VCaP (cell line): ENCODE data around the gene CTNNA1.
"Not testable (repeated sequence)": the region's sequence is repeated elsewhere in the genome, so short reads cannot be mapped to it uniquely, and the experiment has no call there.

ENCODE experiments used
- H3K27ac ChIP-seq: fragments of 450-650 bp; 2 replicates; pipeline ENCODE4 v1.5.1; 2017
- CTCF ChIP-seq: fragments of 450-650 bp; conservative IDR thresholded peaks from 2 replicates; pipeline ENCODE4 v1.5.1; 2017; ENCODE audit warnings: mild to moderate bottlenecking, moderate library complexity

CTNNA1 gene

GRCh38 chr5:138725818-138726416 lies 27.3 kb upstream of the CTNNA1 start:
- peak overlapping the region; percentile 93 for H3K27ac ChIP-seq
- TF ChIP-seq CTCF, result no peak

GRCh38 chr5:138726848-138727247 lies 26.4 kb upstream of the CTNNA1 start:
- TF ChIP-seq CTCF, result no peak
- H3K27ac ChIP-seq, result peak overlapping the region; percentile 93

- not testable (repeated sequence) for H3K27ac ChIP-seq
These were observed 22.7 kb upstream of the CTNNA1 start for GRCh38 chr5:138730496-138730895.

- no peak for TF ChIP-seq CTCF
- no peak overlapping the region for H3K27ac ChIP-seq
These were observed 20.8 kb upstream of the CTNNA1 start for GRCh38 chr5:138732466-138732865.

GRCh38 chr5:138732933-138733332 lies 20.3 kb upstream of the CTNNA1 start:
- H3K27ac ChIP-seq, result no peak overlapping the region
- no peak for TF ChIP-seq CTCF

- no peak overlapping the region for H3K27ac ChIP-seq
- TF ChIP-seq CTCF, result no peak
These were observed 19.7 kb upstream of the CTNNA1 start for GRCh38 chr5:138733509-138733908.

- TF ChIP-seq CTCF, result no peak
These were observed 16.9 kb upstream of the CTNNA1 start for GRCh38 chr5:138736293-138736692.

GRCh38 chr5:138737494-138738265 lies 15.5 kb upstream of the CTNNA1 start:
- TF ChIP-seq CTCF, result no peak
- H3K27ac ChIP-seq, result no peak overlapping the region

More at GRCh38 chr5:138736293-138736692, 16.9 kb upstream of the CTNNA1 start:
- no peak overlapping the region for H3K27ac ChIP-seq
